ENCODE measurements around the gene FRY.

The FRY gene

DNA sequence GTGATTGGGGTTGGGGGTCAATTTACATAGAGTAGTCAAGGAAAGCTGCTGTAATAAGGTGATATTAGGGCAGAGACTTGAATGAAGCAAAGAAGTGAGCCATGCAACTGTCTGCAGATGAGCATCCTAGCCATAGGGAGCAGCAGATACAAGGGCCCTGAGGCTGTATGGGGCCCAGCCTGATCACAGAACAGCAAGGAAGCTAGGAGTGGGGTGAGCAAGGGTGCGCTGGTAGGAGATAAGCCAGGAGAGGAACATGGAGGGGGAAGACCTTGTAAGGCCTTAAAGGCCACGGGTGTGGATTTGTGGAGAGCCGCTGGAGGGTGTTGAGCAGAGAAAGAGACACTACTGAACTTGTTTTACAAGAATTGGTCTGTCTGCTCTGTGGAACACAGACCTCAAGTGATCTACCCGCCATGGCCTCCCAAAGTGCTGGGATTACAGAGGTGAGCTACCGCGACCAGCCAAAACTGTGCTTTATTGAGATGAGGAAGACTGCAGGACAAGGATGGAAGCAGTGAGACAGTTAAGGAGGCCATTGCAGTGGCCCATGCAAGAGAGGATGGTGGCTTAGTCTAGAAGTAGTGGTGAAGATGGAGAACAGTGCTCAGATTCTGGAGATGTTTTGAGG is 190.6 kb downstream of the FRY start:
- DNase-seq (ENCODE audit: low spot score) = no peak

DNA sequence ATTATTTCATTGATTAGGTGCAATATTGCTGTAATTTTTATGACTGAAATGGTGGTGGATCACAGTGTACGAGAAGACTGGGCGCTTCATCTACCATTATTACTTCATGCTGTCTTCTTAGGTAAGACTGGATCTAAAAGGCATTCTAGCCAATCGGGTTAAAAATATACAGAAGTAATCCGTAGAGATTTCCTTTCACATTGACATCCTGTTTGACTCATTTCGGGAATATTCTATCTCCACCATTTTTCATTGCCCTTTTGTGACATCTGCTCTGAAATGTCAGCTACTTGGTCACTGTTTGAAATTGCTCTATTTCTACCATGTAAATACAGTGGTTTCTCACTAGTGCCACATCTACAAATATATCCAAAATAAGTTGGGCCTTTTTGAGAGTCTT is 193.3 kb downstream of the FRY start:
- no peak for DNase-seq (ENCODE audit: low spot score)

DNA sequence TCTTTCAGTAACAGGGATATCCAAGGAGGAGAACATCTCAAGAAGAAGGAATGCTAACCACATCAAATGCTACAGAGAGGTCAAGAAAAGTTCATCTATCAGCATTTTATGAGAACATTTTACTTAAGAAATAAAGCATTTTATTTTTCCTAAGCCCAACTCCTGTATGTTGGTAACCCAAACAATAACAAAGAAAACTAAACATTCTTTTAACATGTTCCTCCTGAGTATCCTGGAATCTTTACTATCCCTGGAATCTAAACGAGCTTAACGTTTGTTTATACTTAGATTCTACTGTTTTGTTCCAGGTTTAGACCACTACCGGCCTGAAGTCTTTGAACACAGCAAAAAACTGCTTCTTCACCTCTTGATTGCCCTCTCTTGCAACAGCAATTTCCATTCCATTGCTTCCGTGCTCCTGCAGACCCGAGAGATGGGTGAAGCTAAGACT is 193.9 kb downstream of the FRY start:
- DNase-seq (ENCODE audit: low spot score) = peak; percentile 50

DNA sequence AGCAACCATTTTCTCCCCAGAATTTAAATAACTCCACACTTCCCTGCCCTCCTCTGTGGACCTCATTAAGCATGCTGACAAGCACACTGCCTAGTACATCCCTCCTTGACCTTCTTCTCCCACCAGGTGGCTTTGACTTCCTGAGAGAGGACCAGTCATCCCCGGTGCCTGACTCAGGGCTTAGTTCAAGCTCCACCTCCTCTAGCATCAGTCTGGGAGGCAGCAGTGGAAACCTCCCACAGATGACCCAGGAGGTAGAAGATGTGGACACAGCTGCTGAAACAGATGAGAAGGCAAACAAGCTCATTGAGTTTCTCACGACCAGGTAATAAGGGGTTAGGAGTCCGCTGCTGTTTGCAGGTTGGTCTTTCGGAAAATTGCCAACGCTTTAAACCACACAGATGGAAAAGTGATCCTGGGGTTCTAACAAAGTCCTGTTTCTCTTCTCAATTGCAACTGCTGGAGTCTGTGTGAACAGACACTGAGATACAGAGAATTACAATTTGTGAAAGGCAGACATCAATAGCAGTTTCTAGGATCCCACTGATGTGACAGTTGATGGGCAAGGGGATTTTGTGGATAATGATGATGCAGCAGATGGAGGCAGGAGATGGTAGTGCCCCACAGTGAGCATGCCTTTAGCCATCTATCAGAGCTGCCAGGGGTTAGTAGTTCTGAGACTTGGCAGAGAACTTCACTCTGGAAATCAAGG is 196.9 kb downstream of the FRY start:
- DNase-seq (ENCODE audit: low spot score) = peak; percentile 6

DNA sequence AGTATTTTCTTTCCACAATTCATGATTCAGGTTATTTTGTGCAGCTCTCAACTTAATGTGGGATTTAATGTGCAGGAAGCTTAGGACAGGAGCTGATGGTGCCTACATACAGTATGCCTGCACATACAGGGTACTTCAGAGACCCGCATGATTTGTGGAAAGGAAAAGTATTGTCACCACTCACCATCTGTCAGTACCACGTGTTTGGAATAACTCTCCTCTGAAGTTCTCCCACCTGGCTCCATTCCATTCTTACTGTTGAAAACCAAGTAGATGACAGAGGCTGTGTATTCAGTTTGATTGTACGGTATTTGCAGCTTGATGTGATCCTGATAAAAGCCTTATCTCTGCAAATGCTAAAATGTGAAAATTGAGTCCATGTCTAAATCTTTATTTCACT is 197.9 kb downstream of the FRY start:
- DNase-seq (ENCODE audit: low spot score) = no peak

DNA sequence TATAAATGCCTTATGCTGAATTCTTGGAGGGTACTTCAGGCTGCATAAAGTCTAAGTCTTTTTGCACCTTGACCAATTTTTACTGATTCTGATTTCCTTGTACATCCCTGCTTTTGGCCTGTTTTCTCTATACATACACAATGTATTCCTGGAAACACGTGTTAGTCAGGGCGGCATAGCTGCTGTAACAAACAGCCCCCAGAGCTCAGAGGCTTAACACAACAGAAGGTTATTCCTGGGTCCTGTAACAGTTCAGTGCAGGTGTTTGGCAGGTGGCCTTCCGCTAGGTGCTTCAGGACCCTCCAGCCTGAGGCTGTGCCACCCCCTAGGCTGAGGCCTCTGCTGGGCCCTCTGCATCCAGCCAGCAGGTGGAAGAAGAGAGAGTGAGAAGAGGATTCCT is 200.7 kb downstream of the FRY start:
- no peak for DNase-seq (ENCODE audit: low spot score)

DNA sequence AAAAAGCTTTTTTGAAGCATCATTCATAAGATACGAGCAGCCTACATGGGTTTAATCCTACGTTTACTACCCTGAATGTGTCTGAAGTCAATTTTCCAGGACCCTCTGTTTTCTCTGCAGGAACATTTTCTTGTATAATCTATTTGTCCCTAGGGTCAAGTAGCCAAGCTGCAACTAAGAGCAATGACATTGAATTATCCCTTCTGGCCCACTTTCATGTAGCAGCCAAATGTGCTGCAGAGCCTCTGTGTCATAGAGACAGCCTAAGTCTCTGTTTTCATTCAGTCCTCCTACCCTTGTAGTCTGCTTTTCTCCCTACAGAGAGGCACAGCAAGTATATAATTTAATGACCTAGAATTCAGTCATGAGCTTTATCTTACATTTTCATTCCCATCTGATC is 201.5 kb downstream of the FRY start:
- no peak for DNase-seq (ENCODE audit: low spot score)

DNA sequence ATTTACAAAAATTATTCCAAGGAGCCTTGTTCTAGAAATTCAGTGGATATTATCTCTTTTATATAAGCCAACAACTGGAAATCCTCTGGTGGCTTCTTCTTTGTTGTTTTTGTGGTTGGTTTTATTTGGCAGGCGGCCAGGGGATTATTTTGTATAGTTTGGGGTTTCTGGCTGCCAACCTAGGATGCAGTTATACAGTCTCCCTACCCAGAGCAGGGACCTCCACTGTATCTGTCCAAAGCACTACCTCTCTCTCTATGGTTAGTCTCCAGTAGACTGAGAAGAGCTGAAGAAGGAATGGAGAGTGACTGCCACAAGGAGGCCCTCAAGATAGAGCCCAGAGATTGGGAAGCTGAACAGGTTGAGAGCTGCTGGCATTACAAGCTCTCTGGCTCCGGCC is 203.3 kb downstream of the FRY start:
- no peak for DNase-seq (ENCODE audit: low spot score)

DNA sequence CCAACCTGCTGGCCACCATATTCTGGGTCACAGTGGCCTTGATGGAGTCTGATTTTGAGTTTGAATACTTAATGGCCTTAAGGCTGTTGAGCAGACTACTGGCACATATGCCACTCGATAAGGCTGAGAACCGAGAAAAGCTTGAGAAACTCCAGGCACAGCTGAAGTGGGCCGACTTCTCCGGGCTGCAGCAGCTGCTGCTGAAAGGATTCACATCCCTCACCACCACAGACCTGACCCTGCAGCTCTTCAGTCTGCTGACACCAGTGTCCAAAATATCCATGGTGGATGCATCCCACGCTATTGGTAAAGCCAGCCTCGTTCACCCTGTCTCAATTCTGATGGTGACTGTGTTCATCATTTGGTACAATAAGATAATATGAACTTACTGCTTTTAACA is 206.1 kb downstream of the FRY start:
- no peak for DNase-seq (ENCODE audit: low spot score)

DNA sequence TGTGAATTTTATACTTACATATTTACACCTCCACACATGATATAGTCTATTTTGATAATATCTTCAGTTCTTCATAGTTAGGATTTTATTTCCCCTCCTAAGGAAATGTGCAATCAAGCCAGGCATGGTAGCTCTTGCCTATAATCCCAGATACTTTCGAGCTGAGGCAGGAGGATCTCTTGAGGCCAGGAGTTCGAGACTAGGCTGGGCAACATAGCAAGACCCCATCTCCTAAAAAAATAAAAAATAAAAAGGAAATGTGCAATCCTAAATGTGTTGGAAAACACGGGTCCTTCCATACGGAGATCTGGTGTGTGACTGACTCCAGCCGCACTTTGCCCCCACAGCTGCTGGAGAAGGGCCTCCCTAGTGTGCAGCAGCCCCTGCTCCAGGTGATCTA is 212.1 kb downstream of the FRY start:
- DNase-seq (ENCODE audit: low spot score) = no peak

DNA sequence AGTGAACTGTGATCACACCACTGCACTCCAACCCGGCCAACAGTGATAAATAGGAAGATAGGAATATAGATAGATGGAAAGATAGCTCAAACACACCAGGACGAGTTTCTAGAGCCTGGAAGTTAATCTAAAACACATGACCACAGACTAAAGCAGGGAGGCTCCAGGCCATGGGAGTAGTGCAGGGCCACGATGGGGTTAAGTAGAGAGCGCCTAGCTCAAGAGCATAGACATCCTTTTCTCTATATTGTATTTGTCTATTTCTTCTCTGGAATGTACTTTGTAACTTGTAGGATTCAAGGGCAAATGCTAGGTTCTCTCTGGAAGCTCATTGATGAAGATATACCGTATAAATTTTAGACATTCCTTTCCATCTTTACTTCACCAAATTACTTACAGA is 214.0 kb downstream of the FRY start:
- DNase-seq (ENCODE audit: low spot score) = no peak

DNA sequence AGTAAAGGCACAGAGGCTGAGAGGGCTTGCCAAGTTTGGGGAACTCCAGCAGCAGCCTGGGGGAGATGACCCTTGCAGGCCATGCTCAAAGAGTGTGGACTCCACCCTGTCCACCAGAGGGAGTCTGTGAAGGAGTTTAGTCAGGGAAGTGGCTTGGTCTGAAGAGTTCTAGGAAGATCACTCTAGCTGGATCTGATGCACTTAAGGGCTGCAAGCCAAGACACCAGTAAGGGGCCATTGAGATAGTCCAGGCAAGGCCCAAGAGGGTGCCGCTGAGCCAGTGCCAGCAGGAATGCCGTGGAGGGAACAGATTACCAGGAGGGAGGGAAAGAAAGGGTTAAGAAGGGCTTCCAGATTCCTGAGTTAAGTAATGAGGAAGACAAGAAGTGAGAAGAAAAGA is 214.9 kb downstream of the FRY start:
- peak; percentile 82 for DNase-seq (ENCODE audit: low spot score)

DNA sequence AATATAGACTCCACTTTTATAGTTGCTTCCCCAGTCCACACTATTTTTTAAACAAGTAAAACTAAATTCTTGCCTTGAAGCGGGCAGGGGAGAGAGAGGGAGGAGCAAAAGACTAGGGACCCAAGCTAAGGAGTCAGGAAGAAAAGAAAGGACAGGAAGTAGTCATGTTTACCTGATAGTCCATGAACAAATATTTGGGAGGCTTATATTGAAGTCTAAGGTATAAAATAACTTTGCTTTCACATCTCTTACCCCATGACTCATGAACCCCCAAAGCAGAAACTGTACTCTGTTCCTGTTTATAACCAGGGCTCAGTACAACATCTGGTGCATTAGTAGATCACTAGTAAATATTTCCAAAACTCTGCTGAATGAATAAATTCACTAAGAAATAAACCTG is 216.3 kb downstream of the FRY start:
- no peak for DNase-seq (ENCODE audit: low spot score)

DNA sequence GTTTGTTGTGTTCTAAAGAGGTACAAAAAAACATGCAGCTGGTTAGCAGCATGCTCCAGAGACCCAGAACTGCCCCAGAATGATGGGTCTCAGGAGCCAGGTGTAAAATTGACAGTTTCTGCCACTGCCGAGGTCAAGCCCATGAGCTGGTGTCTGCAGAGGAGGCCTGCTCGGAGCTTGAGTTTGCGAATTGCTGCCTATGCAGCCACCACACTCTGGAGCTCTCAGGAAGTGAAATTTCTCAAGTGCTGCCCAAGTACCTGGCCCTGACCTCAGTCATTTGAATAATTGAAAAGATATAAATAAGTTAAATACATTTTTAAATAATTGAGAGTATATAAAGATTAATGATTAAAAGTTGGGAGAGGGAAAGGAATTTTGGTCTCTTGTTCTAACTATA is 217.2 kb downstream of the FRY start:
- no peak for DNase-seq (ENCODE audit: low spot score)

DNA sequence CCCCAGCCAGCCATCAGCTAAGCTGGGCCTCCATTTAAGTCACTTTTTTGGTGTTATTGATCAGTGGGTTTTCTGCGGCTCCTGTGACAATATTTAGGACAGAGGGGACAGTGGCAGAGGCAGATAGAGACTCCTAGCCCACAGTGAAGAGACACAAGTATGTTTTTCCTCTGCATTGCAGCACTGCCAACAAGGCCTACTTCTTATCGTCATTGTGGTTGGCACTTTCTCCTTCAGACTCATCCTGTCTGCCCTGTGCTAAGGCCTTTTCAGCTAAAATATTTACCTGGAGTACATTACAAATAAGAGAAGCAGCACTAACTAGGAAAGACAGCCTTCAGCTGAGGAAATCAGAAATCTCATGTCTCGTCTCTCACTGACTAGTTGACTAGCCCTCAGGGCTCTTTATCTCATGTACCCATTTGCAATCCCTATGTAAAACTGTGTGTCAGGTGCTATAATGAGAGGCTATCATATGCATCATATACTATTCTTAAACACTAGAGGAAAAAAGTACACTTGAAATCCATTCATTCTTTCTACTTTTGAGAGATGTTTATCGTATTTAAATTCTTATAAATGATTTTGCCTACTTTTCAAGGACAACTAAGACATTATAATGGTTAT is 221.4 kb downstream of the FRY start:
- no peak for DNase-seq (ENCODE audit: low spot score)

DNA sequence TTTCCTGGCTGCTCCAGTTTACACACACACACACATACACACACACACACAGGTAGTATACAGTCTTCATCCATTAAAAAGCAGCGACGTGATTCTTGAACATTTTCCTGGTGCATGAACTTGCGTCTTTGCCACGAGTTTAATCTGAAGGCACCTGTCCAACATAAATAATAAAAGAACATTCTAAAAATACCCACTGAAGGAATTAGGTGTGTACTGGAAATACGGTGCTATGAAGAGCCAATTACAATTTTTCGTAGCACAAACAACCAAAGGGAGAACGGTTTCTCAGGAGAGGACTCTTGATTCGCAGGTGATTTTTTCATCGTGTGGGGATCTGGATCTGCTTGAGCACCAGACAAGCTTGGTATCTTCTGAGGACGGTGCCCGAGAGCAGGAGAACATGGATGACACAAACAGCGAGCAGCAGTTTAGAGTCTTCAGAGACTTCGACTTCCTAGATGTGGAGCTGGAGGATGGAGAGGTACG is 222.4 kb downstream of the FRY start:
- no peak for DNase-seq (ENCODE audit: low spot score)

DNA sequence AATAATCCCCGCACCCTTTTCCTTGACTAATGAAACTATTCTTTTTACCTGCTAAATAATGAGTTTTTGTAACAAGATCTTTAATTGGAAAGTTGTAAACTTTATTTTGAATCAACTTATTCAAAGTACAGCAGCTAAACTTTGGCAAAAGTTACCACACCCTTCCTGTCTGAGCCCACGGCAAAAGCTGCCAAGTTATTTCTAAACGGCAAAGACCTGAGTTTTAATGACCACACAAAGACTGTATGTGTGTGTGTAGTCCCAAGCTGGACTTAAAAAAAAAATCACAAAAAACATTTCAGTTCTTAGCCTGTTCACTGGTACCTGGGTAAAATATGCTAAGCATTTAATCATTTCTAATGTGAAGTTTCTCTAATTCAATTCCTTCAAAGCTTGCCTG is 222.8 kb downstream of the FRY start:
- DNase-seq (ENCODE audit: low spot score) = no peak

DNA sequence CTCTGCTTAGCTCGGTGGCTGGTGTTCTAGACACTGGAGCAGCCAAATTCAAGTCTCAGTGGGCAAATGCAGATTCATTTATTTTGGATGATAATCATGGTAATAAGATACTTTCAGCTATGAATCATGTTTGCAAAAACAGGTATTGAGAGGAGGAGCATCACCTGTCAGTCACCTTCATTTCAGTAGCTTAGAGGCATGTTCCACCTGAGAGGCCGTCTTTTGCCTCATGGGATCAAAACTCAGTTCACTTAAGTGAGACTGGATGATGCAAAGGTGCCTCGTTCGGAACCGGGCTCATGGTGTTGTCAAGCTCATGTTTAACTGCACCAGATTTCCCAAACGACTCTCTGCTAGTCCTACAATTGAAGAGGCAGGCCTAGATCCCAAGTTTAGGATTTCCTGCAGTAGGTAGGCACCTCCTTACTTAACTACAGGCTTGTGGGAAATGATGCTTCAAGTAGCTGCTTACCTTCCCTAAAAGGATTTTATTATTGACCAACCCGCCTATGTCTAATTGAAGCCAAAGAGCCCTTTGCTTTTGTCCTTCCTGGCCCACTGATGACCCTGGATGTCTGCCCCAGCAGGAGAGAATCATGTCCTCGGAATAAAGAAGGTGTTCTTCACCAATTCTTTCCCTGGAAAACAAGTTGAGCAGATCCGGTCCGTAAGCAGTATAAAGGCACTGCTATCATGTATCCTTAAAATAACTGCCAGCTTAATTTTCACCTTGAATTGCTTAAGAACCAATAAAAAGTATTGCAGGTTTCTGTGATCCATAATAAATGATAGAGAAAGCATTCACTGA is 223.5 kb downstream of the FRY start:
- DNase-seq (ENCODE audit: low spot score) = no peak

DNA sequence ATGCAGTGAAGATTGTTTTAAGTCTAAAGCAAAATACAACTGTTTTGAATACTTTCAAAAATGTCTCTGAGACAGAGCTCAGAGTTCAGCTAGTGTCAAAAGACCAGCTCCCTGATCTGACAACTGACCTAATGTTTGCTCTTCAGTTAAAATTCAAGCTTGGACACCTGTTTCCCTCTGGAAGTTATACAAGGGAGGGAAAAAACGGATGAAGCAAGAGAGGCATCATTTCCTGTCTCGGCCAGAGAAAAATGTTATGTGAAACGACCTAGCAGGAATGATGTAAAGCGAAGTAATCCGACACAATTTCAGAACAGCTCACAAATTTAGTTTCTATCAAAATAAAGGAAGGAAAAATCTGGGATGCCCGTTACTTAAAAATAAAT is 224.1 kb downstream of the FRY start:
- DNase-seq (ENCODE audit: low spot score) = no peak

DNA sequence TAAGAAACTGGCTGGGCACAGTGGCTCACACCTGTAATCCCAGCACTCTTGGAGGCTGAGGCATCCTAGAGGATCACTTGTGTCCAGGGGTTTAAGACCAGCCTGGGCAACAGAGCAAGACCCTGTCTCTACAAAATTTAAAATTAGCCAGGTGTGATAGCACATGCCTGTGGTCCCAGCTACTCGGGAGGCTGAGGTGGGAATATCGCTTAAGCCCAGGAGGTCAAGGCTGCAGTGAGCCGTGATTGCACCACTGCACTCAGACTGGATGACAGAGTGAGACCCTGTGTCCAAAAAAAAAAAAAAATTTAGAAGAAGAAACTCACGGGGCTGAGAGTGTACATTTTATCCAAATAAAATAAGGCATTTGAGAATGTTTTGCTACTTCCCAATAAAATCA is 224.7 kb downstream of the FRY start:
- DNase-seq (ENCODE audit: low spot score) = no peak

DNA sequence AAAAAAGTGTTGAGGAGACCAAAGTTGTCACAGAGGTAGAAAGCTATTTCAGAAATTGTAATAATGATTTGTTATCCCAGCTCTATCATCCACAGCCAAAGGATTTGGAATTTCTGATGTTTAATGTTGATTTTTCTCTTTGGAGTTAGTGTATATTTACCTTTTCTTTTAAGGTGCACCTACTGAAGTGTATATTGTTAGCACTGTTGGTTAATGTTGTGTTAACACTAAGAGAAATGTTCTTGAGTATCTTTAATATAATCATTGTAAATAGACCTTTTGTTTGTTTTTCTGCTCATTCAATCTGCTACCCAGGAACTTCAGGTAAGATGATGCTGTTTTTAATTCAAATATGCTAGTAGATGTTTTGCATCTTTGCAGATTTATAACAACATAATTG is 226.1 kb downstream of the FRY start:
- DNase-seq (ENCODE audit: low spot score) = no peak

DNA sequence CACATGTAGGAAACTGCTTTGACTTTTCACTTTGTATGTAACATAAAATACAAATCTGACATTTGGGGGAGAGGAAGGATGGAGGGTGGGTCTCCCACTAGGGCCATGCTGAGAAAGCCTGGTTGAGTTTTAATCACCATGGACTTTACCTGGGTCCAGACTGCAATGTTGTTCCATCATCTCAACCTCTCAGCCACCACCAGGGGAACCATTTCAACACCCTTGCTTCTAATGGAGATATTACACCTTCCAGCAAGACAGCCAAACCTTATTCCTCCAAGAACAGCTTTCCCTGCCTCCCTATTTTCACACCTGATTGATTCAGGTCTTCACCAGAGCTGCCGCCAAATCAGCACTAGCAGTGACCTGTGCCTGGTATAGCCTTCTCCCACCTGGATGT is 227.5 kb downstream of the FRY start:
- no peak for DNase-seq (ENCODE audit: low spot score)

DNA sequence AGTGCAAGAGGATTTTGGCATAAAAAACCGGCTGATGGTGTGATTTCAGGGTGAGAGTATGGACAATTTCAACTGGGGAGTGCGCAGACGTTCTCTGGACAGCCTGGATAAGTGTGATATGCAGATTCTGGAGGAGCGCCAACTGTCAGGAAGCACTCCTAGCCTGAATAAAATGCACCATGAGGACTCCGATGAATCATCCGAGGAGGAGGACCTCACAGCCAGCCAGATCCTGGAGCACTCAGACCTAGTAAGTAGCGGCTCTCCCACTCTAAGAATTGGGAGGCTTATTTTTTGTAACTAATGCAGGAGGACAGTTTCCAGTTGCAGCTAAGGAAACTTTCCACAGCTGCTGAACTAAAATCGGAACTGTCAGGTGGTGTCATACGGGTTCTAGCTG is 230.0 kb downstream of the FRY start:
- peak; percentile 66 for DNase-seq (ENCODE audit: low spot score)

Data from AG08395 (cell line).